AG04450 (cell line): ENCODE data around the gene ZSCAN10. TPM values are rescaled to one million over a fixed set of nuclear protein-coding genes. Genes with fewer than 3 reads are reported as not detected.

ENCODE experiments used
- CTCF ChIA-PET: fragments of 300-600, 350-600 bp; formaldehyde crosslinking; extraction: SDS; loops from one replicate; lab custom pipeline; 2022; ENCODE audit warnings: antibody characterized with exemption, inconsistent platforms; lab: Charles Lee
- POLR2A ChIA-PET: fragments of 350-600 bp; formaldehyde crosslinking; extraction: SDS; loops from one replicate; lab custom pipeline; 2021; ENCODE audit warnings: antibody characterized with exemption, inconsistent platforms; lab: Yijun Ruan, JAX
- DNase-seq: peaks from one replicate; pipeline ENCODE4 v3.0.0-alpha.2; 2011; ENCODE audit warnings: low read depth, low spot score
- H3K27ac ChIP-seq: one replicate; pipeline ENCODE4 v1.5.1; 2012; ENCODE audit warnings: low read depth, low read length, control low read depth
- H3K27me3 ChIP-seq: one replicate; pipeline ENCODE4 v1.6.0; 2012; ENCODE audit warnings: low read length; ENCODE audit not compliant: control insufficient read depth, insufficient read depth
- H3K4me3 ChIP-seq: 2 replicates; pipeline ENCODE4 v1.5.1; 2011; ENCODE audit warnings: mild to moderate bottlenecking, low read depth, low read length, control low read depth
- H3K9me3 ChIP-seq: 2 replicates; pipeline ENCODE4 v1.5.1; 2012; ENCODE audit warnings: low read length; ENCODE audit not compliant: control insufficient read depth, insufficient read depth
- CTCF ChIP-seq: IDR thresholded peaks from 2 replicates; pipeline ENCODE4 v1.5.1; 2011; ENCODE audit warnings: low read depth, low read length, control low read depth, inconsistent platforms
- polyA plus RNA-seq: library from polyadenylated mRNA; depleted of rRNA; stranded (reverse); fragments of >200 nt; gene quantifications from 2 replicates; pipeline ENCODE4 v1.2.3, GENCODE V29; 2011

The ZSCAN10 gene
- polyA plus RNA-seq, 1 experiment: not detected

GRCh38 chr16:3101841-3102470, 2.9 kb upstream of the ZSCAN10 start:
- Histone ChIP-seq H3K9me3 (no peaks in the 10 kb centered on the region; the same call in 1 of the 2 replicates), H3K4me3 (no peak overlapping the region), H3K27me3 (peaks cover 24% of the 10 kb centered on the region), H3K27ac (no peak overlapping the region)
- DNase-seq: no peak
- POLR2A ChIA-PET: interaction anchor here (0.7 to 1.0 kb wide), 3 partner anchors 27 to 191 kb away, joined by 3 to 11 read pairs (median 6); partner anchors contain the start of gene ZNF213
- CTCF ChIA-PET: interaction anchor here (0.9 to 2.2 kb wide), 5 partner anchors 10 to 71 kb away, joined by 3 to 9 read pairs (median 5); no protein-coding TSS in a partner anchor
- no peak for TF ChIP-seq CTCF

GRCh38 chr16:3101018-3101840, 2.1 kb upstream of the ZSCAN10 start:
- Histone ChIP-seq H3K27ac (no peak overlapping the region), H3K9me3 (no peaks in the 10 kb centered on the region; the same call in 1 of the 2 replicates), H3K27me3 (peaks cover 28% of the 10 kb centered on the region), H3K4me3 (no peak overlapping the region)
- POLR2A ChIA-PET: interaction anchor here (0.7 to 1.0 kb wide), 2 partner anchors 28 to 191 kb away, joined by 3 to 6 read pairs; no protein-coding TSS in a partner anchor
- DNase-seq: no peak
- TF ChIP-seq CTCF: peak; percentile 53
- CTCF ChIA-PET: interaction anchor here (0.9 to 2.2 kb wide), 4 partner anchors 9 to 70 kb away, joined by 4 to 9 read pairs (median 6); no protein-coding TSS in a partner anchor

- Histone ChIP-seq H3K9me3 (no peaks in the 10 kb centered on the region; the same call in 1 of the 2 replicates), H3K27me3 (peaks cover 28% of the 10 kb centered on the region), H3K4me3 (peak overlapping the region; percentile 41), H3K27ac (peak overlapping the region; percentile 11)
- ChIA-PET POLR2A (no interaction called here), CTCF (interaction anchor here (1.0 kb wide), 1 partner anchor 30 kb away, joined by 3 read pairs; no protein-coding TSS in a partner anchor)
- peak; percentile 61 for DNase-seq
- TF ChIP-seq CTCF: no peak
Measured at GRCh38 chr16:3099732-3100499, 822 bp upstream of the ZSCAN10 start.

GRCh38 chr16:3099395-3099731, 269 bp upstream of the ZSCAN10 start:
- POLR2A ChIA-PET: no interaction called here
- Histone ChIP-seq H3K4me3 (no peak overlapping the region), H3K27ac (no peak overlapping the region), H3K9me3 (no peaks in the 10 kb centered on the region; the same call in 1 of the 2 replicates), H3K27me3 (peaks cover 28% of the 10 kb centered on the region)
- DNase-seq: no peak
- TF ChIP-seq CTCF: no peak
- CTCF ChIA-PET: interaction anchor here (1.0 to 1.8 kb wide), 2 partner anchors 30 kb away, joined by 3 to 8 read pairs; no protein-coding TSS in a partner anchor
